ENCODE data around the gene EMCN. TPM values are rescaled to one million over a fixed set of nuclear protein-coding genes. Genes with fewer than 3 reads are reported as not detected.

EMCN gene
- total RNA-seq, 1 donor from 2014 or later = 46.4 TPM

- intact Hi-C loops (cut with DNase I) = no loop called here
- ATAC-seq (no peak), DNase-seq (ENCODE audit: missing footprints) (no peak)
Observed at GRCh38 chr4:100347241-100347640, 170.6 kb downstream of the EMCN start.

GRCh38 chr4:100345585-100345984 is 172.2 kb downstream of the EMCN start:
- DNase-seq (ENCODE audit: missing footprints) = no peak
- intact Hi-C loops (cut with DNase I) = no loop called here
- no peak for ATAC-seq
